K562 (cell line): ENCODE results near the gene MDP1. TPM values are rescaled to one million over a fixed set of nuclear protein-coding genes. Genes with fewer than 3 reads are reported as not detected.

Source experiments
- HIVEP1 ChIP-seq: fragments of 250-450 bp; sonication (Bioruptor Pico); IDR thresholded peaks from 2 replicates; pipeline ENCODE4 v1.4.0; 2020; ENCODE audit warnings: mild to moderate bottlenecking
- HMG20B ChIP-seq: fragments of 250-450 bp; sonication (Bioruptor Pico); IDR thresholded peaks from 2 replicates; pipeline ENCODE4 v1.5.0; 2021; ENCODE audit warnings: mild to moderate bottlenecking
- L3MBTL2 ChIP-seq: fragments of 450-650 bp; IDR thresholded peaks from 2 replicates; pipeline ENCODE4 v1.6.1; 2016; ENCODE audit warnings: mild to moderate bottlenecking, moderate library complexity
- OTX1 ChIP-seq: fragments of 450-650 bp; formaldehyde crosslinking; IDR thresholded peaks from 2 replicates; pipeline ENCODE4 v1.4.0; 2022; ENCODE audit warnings: mild to moderate bottlenecking
- SIN3A ChIP-seq, 2 experiments: fragments of 150-350 bp in 1 of 2; IDR thresholded peaks; 2 replicates each; pipeline ENCODE4 v1.6.1; 2011 to 2016; ENCODE audit warnings: borderline replicate concordance in 2 of 2, low read depth in 2 of 2, low read length in 2 of 2, mild to moderate bottlenecking in 2 of 2, moderate library complexity in 2 of 2; ENCODE audit not compliant: control insufficient read depth in 1 of 2
- TAF1 ChIP-seq: IDR thresholded peaks from 2 replicates; pipeline ENCODE4 v1.6.1; 2011; ENCODE audit warnings: mild to moderate bottlenecking, low read length, moderate library complexity; ENCODE audit not compliant: insufficient read depth, control insufficient read depth, severe bottlenecking; ENCODE audit errors: extremely low read depth
- polyA plus RNA-seq, 8 experiments: library from polyadenylated mRNA; depleted of rRNA in 4 of 8; stranded (reverse) in 5 of 8; unstranded in 3 of 8; fragments of >200 nt; fragmentation: Nextera tagmentation in 2 of 8; fragmentation: Illumina TruSeq in 1 of 8; extraction: Ambion mirVana in 2 of 8; extraction: Trizol in 1 of 8; gene quantifications; 2 replicates each; pipeline versions ENCODE4 v1.2.1 to v1.2.3, GENCODE V29; 2011 to 2014; ENCODE audit warnings: inconsistent platforms in 1 of 8, missing spikeins in 1 of 8
- total RNA-seq, 7 experiments: library from RNA; depleted of rRNA in 6 of 7; stranded (reverse); fragments of >200 nt in 6 of 7; fragmentation: Illumina TruSeq in 2 of 7; extraction: Trizol in 2 of 7; gene quantifications; 2 replicates each; pipeline versions ENCODE4 v1.2.1 to v1.2.3, GENCODE V29; 2011 to 2021; ENCODE audit warnings: low replicate concordance in 1 of 7
- TF ChIP-seq, protein P1 (sequence below): fragments of 450-650 bp; IDR thresholded peaks from 2 replicates; pipeline ENCODE4 v1.6.1; 2016; ENCODE audit warnings: mild to moderate bottlenecking, moderate library complexity
- TF ChIP-seq, protein P2 (sequence below), 2 experiments: fragments of 450-650 bp; IDR thresholded peaks; 2 replicates each; pipeline ENCODE4 v1.6.1; 2016
- TF ChIP-seq, protein P3 (sequence below), 2 experiments: IDR thresholded peaks; 2 replicates each; pipeline ENCODE4 v1.6.1; 2012; ENCODE audit warnings: improper control_type of control experiment in 2 of 2, low read depth in 2 of 2, low read length in 2 of 2, borderline replicate concordance in 1 of 2

The MDP1 gene
- total and polyA plus RNA-seq, 9 of the 15 experiments (the other 6 are each of a cell fraction or from before 2014, with no cell fraction given), result 2.7 to 29.6 (median 11.0) TPM

DNA sequence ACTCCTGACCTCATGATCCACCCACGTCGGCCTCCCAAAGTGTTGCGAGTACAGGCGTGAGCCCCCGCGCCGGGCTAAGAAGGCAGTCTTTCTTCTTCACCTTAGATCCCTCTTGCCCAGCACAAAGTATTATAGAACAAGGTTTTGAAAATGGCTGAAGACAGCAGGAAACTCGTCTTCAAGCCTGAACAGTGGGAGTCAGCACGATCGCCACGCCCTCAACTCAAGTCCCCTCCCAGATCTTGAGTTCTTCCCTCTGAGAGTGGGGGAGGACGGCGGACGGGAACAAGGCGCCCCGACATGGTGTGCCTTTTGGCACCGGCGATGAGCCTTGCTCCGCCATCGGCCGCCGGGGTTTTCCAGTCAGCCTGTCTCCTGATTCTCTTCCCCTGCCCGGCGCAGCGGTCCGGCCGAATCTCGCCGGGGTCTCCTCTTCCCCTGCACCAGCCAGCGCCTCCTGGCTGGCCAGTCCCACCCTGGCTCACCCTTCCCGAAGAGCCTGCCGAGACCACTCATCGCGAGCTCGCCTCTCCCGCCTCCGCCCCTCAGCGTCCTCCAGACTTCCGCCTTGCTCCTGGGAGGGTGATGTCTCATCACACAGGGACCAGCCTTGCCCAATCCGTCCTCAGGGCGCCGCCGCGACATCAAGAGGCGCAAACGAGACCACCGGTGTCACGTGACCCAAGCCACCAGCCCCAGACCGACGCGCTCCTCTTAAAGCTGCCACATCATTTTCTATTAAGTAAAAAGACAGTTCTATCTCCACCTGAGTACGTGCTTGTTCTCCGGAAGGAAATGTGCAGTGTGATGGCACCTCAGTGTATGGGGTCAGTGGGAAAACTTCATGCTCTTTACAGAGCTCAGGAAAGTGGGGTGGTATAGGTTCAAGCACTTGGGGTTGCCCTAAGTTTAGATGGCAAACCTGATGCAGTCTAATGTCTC lies 2.7 kb downstream of the MDP1 start, which contains the start of gene CHMP4A (continued):
- TF ChIP-seq, protein P1, sequence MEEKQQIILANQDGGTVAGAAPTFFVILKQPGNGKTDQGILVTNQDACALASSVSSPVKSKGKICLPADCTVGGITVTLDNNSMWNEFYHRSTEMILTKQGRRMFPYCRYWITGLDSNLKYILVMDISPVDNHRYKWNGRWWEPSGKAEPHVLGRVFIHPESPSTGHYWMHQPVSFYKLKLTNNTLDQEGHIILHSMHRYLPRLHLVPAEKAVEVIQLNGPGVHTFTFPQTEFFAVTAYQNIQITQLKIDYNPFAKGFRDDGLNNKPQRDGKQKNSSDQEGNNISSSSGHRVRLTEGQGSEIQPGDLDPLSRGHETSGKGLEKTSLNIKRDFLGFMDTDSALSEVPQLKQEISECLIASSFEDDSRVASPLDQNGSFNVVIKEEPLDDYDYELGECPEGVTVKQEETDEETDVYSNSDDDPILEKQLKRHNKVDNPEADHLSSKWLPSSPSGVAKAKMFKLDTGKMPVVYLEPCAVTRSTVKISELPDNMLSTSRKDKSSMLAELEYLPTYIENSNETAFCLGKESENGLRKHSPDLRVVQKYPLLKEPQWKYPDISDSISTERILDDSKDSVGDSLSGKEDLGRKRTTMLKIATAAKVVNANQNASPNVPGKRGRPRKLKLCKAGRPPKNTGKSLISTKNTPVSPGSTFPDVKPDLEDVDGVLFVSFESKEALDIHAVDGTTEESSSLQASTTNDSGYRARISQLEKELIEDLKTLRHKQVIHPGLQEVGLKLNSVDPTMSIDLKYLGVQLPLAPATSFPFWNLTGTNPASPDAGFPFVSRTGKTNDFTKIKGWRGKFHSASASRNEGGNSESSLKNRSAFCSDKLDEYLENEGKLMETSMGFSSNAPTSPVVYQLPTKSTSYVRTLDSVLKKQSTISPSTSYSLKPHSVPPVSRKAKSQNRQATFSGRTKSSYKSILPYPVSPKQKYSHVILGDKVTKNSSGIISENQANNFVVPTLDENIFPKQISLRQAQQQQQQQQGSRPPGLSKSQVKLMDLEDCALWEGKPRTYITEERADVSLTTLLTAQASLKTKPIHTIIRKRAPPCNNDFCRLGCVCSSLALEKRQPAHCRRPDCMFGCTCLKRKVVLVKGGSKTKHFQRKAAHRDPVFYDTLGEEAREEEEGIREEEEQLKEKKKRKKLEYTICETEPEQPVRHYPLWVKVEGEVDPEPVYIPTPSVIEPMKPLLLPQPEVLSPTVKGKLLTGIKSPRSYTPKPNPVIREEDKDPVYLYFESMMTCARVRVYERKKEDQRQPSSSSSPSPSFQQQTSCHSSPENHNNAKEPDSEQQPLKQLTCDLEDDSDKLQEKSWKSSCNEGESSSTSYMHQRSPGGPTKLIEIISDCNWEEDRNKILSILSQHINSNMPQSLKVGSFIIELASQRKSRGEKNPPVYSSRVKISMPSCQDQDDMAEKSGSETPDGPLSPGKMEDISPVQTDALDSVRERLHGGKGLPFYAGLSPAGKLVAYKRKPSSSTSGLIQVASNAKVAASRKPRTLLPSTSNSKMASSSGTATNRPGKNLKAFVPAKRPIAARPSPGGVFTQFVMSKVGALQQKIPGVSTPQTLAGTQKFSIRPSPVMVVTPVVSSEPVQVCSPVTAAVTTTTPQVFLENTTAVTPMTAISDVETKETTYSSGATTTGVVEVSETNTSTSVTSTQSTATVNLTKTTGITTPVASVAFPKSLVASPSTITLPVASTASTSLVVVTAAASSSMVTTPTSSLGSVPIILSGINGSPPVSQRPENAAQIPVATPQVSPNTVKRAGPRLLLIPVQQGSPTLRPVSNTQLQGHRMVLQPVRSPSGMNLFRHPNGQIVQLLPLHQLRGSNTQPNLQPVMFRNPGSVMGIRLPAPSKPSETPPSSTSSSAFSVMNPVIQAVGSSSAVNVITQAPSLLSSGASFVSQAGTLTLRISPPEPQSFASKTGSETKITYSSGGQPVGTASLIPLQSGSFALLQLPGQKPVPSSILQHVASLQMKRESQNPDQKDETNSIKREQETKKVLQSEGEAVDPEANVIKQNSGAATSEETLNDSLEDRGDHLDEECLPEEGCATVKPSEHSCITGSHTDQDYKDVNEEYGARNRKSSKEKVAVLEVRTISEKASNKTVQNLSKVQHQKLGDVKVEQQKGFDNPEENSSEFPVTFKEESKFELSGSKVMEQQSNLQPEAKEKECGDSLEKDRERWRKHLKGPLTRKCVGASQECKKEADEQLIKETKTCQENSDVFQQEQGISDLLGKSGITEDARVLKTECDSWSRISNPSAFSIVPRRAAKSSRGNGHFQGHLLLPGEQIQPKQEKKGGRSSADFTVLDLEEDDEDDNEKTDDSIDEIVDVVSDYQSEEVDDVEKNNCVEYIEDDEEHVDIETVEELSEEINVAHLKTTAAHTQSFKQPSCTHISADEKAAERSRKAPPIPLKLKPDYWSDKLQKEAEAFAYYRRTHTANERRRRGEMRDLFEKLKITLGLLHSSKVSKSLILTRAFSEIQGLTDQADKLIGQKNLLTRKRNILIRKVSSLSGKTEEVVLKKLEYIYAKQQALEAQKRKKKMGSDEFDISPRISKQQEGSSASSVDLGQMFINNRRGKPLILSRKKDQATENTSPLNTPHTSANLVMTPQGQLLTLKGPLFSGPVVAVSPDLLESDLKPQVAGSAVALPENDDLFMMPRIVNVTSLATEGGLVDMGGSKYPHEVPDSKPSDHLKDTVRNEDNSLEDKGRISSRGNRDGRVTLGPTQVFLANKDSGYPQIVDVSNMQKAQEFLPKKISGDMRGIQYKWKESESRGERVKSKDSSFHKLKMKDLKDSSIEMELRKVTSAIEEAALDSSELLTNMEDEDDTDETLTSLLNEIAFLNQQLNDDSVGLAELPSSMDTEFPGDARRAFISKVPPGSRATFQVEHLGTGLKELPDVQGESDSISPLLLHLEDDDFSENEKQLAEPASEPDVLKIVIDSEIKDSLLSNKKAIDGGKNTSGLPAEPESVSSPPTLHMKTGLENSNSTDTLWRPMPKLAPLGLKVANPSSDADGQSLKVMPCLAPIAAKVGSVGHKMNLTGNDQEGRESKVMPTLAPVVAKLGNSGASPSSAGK, result peak; percentile 72
- TF ChIP-seq SIN3A (IDR thresholded peaks at IDR 0.05; ENCODE audit: borderline replicate concordance in 2 of 2, control insufficient read depth in 1 of 2, low read depth in 2 of 2, low read length in 2 of 2), result peak; percentile 53 to 60; a peak in 2 of 4 replicates
- TF ChIP-seq, protein P2, sequence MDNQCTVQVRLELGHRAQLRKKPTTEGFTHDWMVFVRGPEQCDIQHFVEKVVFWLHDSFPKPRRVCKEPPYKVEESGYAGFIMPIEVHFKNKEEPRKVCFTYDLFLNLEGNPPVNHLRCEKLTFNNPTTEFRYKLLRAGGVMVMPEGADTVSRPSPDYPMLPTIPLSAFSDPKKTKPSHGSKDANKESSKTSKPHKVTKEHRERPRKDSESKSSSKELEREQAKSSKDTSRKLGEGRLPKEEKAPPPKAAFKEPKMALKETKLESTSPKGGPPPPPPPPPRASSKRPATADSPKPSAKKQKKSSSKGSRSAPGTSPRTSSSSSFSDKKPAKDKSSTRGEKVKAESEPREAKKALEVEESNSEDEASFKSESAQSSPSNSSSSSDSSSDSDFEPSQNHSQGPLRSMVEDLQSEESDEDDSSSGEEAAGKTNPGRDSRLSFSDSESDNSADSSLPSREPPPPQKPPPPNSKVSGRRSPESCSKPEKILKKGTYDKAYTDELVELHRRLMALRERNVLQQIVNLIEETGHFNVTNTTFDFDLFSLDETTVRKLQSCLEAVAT (IDR thresholded peaks at IDR 0.05), result peak; percentile 14 to 76; a peak in 2 of 4 replicates
- peak; percentile 56 for TF ChIP-seq L3MBTL2
- TF ChIP-seq HMG20B, result 0 out of 2 replicates have a peak, but pooled peaks have one; percentile 16
- peak; percentile 42; the same call in 1 of the 2 replicates for TF ChIP-seq OTX1
- TF ChIP-seq, protein P3, sequence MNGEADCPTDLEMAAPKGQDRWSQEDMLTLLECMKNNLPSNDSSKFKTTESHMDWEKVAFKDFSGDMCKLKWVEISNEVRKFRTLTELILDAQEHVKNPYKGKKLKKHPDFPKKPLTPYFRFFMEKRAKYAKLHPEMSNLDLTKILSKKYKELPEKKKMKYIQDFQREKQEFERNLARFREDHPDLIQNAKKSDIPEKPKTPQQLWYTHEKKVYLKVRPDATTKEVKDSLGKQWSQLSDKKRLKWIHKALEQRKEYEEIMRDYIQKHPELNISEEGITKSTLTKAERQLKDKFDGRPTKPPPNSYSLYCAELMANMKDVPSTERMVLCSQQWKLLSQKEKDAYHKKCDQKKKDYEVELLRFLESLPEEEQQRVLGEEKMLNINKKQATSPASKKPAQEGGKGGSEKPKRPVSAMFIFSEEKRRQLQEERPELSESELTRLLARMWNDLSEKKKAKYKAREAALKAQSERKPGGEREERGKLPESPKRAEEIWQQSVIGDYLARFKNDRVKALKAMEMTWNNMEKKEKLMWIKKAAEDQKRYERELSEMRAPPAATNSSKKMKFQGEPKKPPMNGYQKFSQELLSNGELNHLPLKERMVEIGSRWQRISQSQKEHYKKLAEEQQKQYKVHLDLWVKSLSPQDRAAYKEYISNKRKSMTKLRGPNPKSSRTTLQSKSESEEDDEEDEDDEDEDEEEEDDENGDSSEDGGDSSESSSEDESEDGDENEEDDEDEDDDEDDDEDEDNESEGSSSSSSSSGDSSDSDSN (IDR thresholded peaks at IDR 0.05; ENCODE audit: borderline replicate concordance in 1 of 2, low read depth in 2 of 2, low read length in 2 of 2), result 0 out of 4 replicates have a peak, but pooled peaks of 1 of the 2 experiments have one; percentile 52
- TF ChIP-seq HIVEP1, result peak; percentile 82
- peak; percentile 67 for TF ChIP-seq TAF1
